SK-N-SH (cell line): ENCODE data around the gene PPP2R5B. TPM values are rescaled to one million over a fixed set of nuclear protein-coding genes. Genes with fewer than 3 reads are reported as not detected.

Experiments
- CTCF ChIA-PET: fragments of 300-600, 350-600 bp; formaldehyde crosslinking; extraction: SDS; loops from one replicate; lab custom pipeline; 2021; lab: Yijun Ruan, JAX
- POLR2A ChIA-PET: fragments of 350-600 bp; sonication (Branson Sonifier 250); formaldehyde crosslinking; extraction: SDS; loops from one replicate; lab custom pipeline; 2020; ENCODE audit warnings: antibody characterized with exemption, inconsistent platforms; lab: Yijun Ruan, JAX
- DNase-seq: peaks from one replicate; pipeline ENCODE4 v3.0.0; 2012
- H2AFZ ChIP-seq: fragments of 200-600 bp; sonication (generic); 2 replicates; pipeline ENCODE4 v1.8.1; 2016; ENCODE audit warnings: antibody characterized with exemption, mild to moderate bottlenecking, low read depth
- H3F3A ChIP-seq: fragments of 200-600 bp; sonication (generic); replicated peaks from 2 replicates; pipeline ENCODE3; 2016; ENCODE audit warnings: antibody characterized with exemption, mild to moderate bottlenecking; ENCODE audit not compliant: insufficient read depth
- H3K27ac ChIP-seq, 2 experiments: fragments of 200-500 bp in 1 of 2; fragments of 200-600 bp in 1 of 2; sonication (Bioruptor generic) in 1 of 2; sonication (generic), shearing (Covaris generic) in 1 of 2; 2 replicates each; pipeline versions ENCODE4 v1.5.1 to v1.6.1; 2014 to 2016; ENCODE audit warnings: low read depth in 2 of 2, inconsistent platforms in 1 of 2, low read length in 1 of 2, mild to moderate bottlenecking in 1 of 2, mixed read lengths in 1 of 2
- H3K27me3 ChIP-seq: fragments of 200-600 bp; sonication (generic), shearing (Covaris generic); 2 replicates; pipeline ENCODE4 v1.6.1; 2016; ENCODE audit warnings: mixed run types; ENCODE audit not compliant: insufficient read depth
- H3K36me3 ChIP-seq, 2 experiments: fragments of 200-500 bp in 1 of 2; fragments of 200-600 bp in 1 of 2; sonication (Bioruptor generic) in 1 of 2; sonication (generic) in 1 of 2; replicated peaks in 1 of 2; 2 replicates each; pipeline versions ENCODE3 to v1.5.1; 2014 to 2016; ENCODE audit warnings: low read length in 1 of 2, mild to moderate bottlenecking in 1 of 2; ENCODE audit not compliant: insufficient read depth in 2 of 2, control insufficient read depth in 1 of 2
- H3K4me1 ChIP-seq, 2 experiments: fragments of 200-500 bp in 1 of 2; fragments of 200-600 bp in 1 of 2; sonication (Bioruptor generic) in 1 of 2; sonication (generic), shearing (Covaris generic) in 1 of 2; 2 replicates each; pipeline versions ENCODE4 v1.5.1 to v1.6.1; 2014 to 2016; ENCODE audit warnings: low read depth in 1 of 2, low read length in 1 of 2, mixed run types in 1 of 2; ENCODE audit not compliant: insufficient read depth in 2 of 2, control insufficient read depth in 1 of 2
- H3K4me2 ChIP-seq: fragments of 200-600 bp; sonication (generic), shearing (Covaris generic); 2 replicates; pipeline ENCODE4 v1.6.1; 2017; ENCODE audit warnings: mixed run types
- H3K4me3 ChIP-seq, 2 experiments: fragments of 200-500 bp in 1 of 2; fragments of 200-600 bp in 1 of 2; sonication (Bioruptor generic) in 1 of 2; sonication (generic), shearing (Covaris generic) in 1 of 2; 2 replicates each; pipeline versions ENCODE4 v1.5.1 to v1.8.1; 2014 to 2016; ENCODE audit warnings: low read depth in 2 of 2, inconsistent platforms in 1 of 2, low read length in 1 of 2, mild to moderate bottlenecking in 1 of 2, mixed read lengths in 1 of 2, moderate library complexity in 1 of 2
- H3K79me2 ChIP-seq: fragments of 200-600 bp; sonication (generic); 2 replicates; pipeline ENCODE4 v1.8.1; 2017; ENCODE audit warnings: mild to moderate bottlenecking; ENCODE audit not compliant: insufficient read depth
- H3K9ac ChIP-seq: fragments of 200-600 bp; sonication (generic); 2 replicates; pipeline ENCODE4 v1.6.1; 2017; ENCODE audit warnings: mixed run types
- H3K9me2 ChIP-seq: fragments of 200-600 bp; sonication (generic); 2 replicates; pipeline ENCODE4 v1.6.1; 2017; ENCODE audit warnings: mixed run types
- H3K9me3 ChIP-seq: fragments of 200-600 bp; sonication (generic); 2 replicates; pipeline ENCODE4 v1.6.1; 2017; ENCODE audit warnings: mixed run types, mild to moderate bottlenecking, moderate library complexity
- H4K20me1 ChIP-seq: fragments of 200-600 bp; sonication (generic); 2 replicates; pipeline ENCODE4 v1.6.1; 2017; ENCODE audit warnings: mild to moderate bottlenecking, mixed run types; ENCODE audit not compliant: insufficient read depth
- FOSL2 ChIP-seq: IDR thresholded peaks from 2 replicates; pipeline ENCODE4 v1.4.0; 2012; ENCODE audit warnings: low read depth, mild to moderate bottlenecking, moderate library complexity, borderline replicate concordance
- FOXM1 ChIP-seq: IDR thresholded peaks from 2 replicates; pipeline ENCODE4 v1.4.0; 2012; ENCODE audit warnings: low read depth, mild to moderate bottlenecking
- IRF3 ChIP-seq: fragments of 150-350 bp; IDR thresholded peaks from 2 replicates; pipeline ENCODE4 v1.6.1; 2016; ENCODE audit warnings: mild to moderate bottlenecking, low read depth, low read length
- MAX ChIP-seq: IDR thresholded peaks from 2 replicates; pipeline ENCODE4 v1.4.0; 2012; ENCODE audit warnings: low read depth
- MEF2A ChIP-seq: IDR thresholded peaks from 2 replicates; pipeline ENCODE4 v1.4.0; 2012; ENCODE audit warnings: low read depth, borderline replicate concordance
- PBX3 ChIP-seq: IDR thresholded peaks from 2 replicates; pipeline ENCODE4; 2012
- RCOR1 ChIP-seq: fragments of 150-350 bp; IDR thresholded peaks from 2 replicates; pipeline ENCODE4 v1.6.1; 2017; ENCODE audit warnings: antibody characterized with exemption, low read length
- RFX5 ChIP-seq: IDR thresholded peaks from 2 replicates; pipeline ENCODE4 v1.6.1; 2012; ENCODE audit warnings: mild to moderate bottlenecking, improper control_type of control experiment, low read length
- TEAD4 ChIP-seq: IDR thresholded peaks from 2 replicates; pipeline ENCODE4 v1.4.0; 2012; ENCODE audit warnings: mild to moderate bottlenecking, borderline replicate concordance; ENCODE audit not compliant: insufficient read depth
- USF1 ChIP-seq: IDR thresholded peaks from 2 replicates; pipeline ENCODE4 v1.4.0; 2012; ENCODE audit warnings: low read depth, borderline replicate concordance
- ZBTB33 ChIP-seq: IDR thresholded peaks from 2 replicates; pipeline ENCODE4 v1.4.0; 2012; ENCODE audit warnings: low read depth, borderline replicate concordance
- WGBS: methylation state at CpG from one replicate; pipeline ENCODE4 v1.1.6; 2017; ENCODE audit warnings: low lambda C conversion rate; 5-methylcytosine and 5-hydroxymethylcytosine counted together
- polyA plus RNA-seq, 3 experiments: library from polyadenylated mRNA; depleted of rRNA; stranded (reverse); fragments of >200 nt; gene quantifications; 2 replicates each; pipeline ENCODE4 v1.2.3, GENCODE V29; 2012

Gene PPP2R5B
- polyA plus RNA-seq, 1 of the 3 experiments (the other 2 are of a cell fraction): 15.1 TPM

GRCh38 chr11:64970731-64971151 is 46.3 kb downstream of the PPP2R5B start:
- H3K27me3 ChIP-seq: no peaks in the 10 kb centered on the region
- H3K4me2 ChIP-seq: no peak overlapping the region
- WGBS: 89% methylated on average over 8 of the region's 8 CpGs
- no peak overlapping the region for H2AFZ ChIP-seq
- H3K9ac ChIP-seq: no peak overlapping the region
- no peaks in the 10 kb centered on the region for H4K20me1 ChIP-seq
- no peak for DNase-seq
- H3K4me3 ChIP-seq: no peak overlapping the region
- H3K36me3 ChIP-seq: no peaks in the 10 kb centered on the region
- CTCF ChIA-PET: no interaction called here
- peaks cover 6% of the 10 kb centered on the region for H3F3A ChIP-seq
- no peaks in the 10 kb centered on the region for H3K4me1 ChIP-seq
- H3K79me2 ChIP-seq: no peaks in the 10 kb centered on the region
- no peaks in the 10 kb centered on the region for H3K9me3 ChIP-seq
- H3K27ac ChIP-seq: no peak overlapping the region
- POLR2A ChIA-PET: no interaction called here
- no peaks in the 10 kb centered on the region for H3K9me2 ChIP-seq
- no peak for TF ChIP-seq FOXM1

GRCh38 chr11:64971421-64972233 is 47.1 kb downstream of the PPP2R5B start, which contains the start of gene MAJIN:
Gene MAJIN, minus strand, starts transcription at chr11:64972108. Its CDS starts 12,703 bp downstream, at chr11:64959405.
- H3K79me2 ChIP-seq: no peaks in the 10 kb centered on the region
- CTCF ChIA-PET: no interaction called here
- H3K9me3 ChIP-seq: no peaks in the 10 kb centered on the region
- DNase-seq: no peak
- TF ChIP-seq PBX3 (no peak), RCOR1 (no peak), TEAD4 (no peak), FOSL2 (no peak), IRF3 (no peak), RFX5 (no peak), MEF2A (no peak), ZBTB33 (no peak), USF1 (no peak), MAX (no peak)
- TF ChIP-seq, all 33 proteins: peak for 0
- POLR2A ChIA-PET: no interaction called here
- Histone ChIP-seq H3K27ac (no peak within 1 kb of the TSS), H3K4me1 (no peaks in the 10 kb centered on the region), H3K4me3 (no peak within 1 kb of the TSS), H3K4me2 (no peak within 1 kb of the TSS), H2AFZ (no peak within 1 kb of the TSS), H3F3A (peaks cover 6% of the 10 kb centered on the region), H4K20me1 (no peaks in the 10 kb centered on the region), H3K9me2 (no peaks in the 10 kb centered on the region), H3K27me3 (no peaks in the 10 kb centered on the region), H3K36me3 (no peaks in the 10 kb centered on the region), H3K9ac (no peak within 1 kb of the TSS)
- WGBS: 85% methylated on average over 59 of the region's 69 CpGs
